Osteoblast (primary cell): ENCODE data around the gene EIF4E2. TPM values are rescaled to one million over a fixed set of nuclear protein-coding genes. Genes with fewer than 3 reads are reported as not detected.

Source experiments
- DNase-seq: peaks from one replicate; pipeline ENCODE4 v3.0.0; 2011; ENCODE audit warnings: low spot score, mixed read lengths; ENCODE audit not compliant: insufficient read length; ENCODE audit errors: missing footprints
- H2AFZ ChIP-seq: 2 replicates; pipeline ENCODE4 v1.6.0; 2011; ENCODE audit warnings: mild to moderate bottlenecking, low read length
- H3K27ac ChIP-seq: 2 replicates; pipeline ENCODE4 v1.5.1; 2011; ENCODE audit warnings: mild to moderate bottlenecking, low read depth, low read length, moderate library complexity
- H3K27me3 ChIP-seq: 2 replicates; pipeline ENCODE4 v1.6.0; 2012; ENCODE audit warnings: mild to moderate bottlenecking, control low read depth, inconsistent platforms, low read length, moderate library complexity; ENCODE audit not compliant: insufficient read depth
- H3K36me3 ChIP-seq: 2 replicates; pipeline ENCODE4 v1.5.1; 2011; ENCODE audit warnings: mild to moderate bottlenecking, low read length, control low read depth, moderate library complexity; ENCODE audit not compliant: insufficient read depth
- H3K4me1 ChIP-seq: 2 replicates; pipeline ENCODE4 v1.5.1; 2011; ENCODE audit warnings: mild to moderate bottlenecking, low read length, control low read depth, moderate library complexity; ENCODE audit not compliant: insufficient read depth
- H3K4me2 ChIP-seq: 2 replicates; pipeline ENCODE4 v1.6.0; 2011; ENCODE audit warnings: mild to moderate bottlenecking, low read length; ENCODE audit not compliant: insufficient read depth
- H3K4me3 ChIP-seq: fragments of 200-600 bp; sonication (generic); 3 replicates; pipeline ENCODE4 v1.5.1; 2012; ENCODE audit warnings: mild to moderate bottlenecking, low read length, inconsistent platforms; ENCODE audit not compliant: insufficient read depth
- H3K79me2 ChIP-seq: 2 replicates; pipeline ENCODE4 v1.6.0; 2012; ENCODE audit warnings: mild to moderate bottlenecking, low read length, control low read depth, inconsistent platforms; ENCODE audit not compliant: insufficient read depth
- H3K9me3 ChIP-seq: 2 replicates; pipeline ENCODE4 v1.5.1; 2011; ENCODE audit warnings: low read depth, low read length, control low read depth
- H4K20me1 ChIP-seq: 2 replicates; pipeline ENCODE4 v1.6.0; 2012; ENCODE audit warnings: mild to moderate bottlenecking, low read length, control low read depth; ENCODE audit not compliant: insufficient read depth
- total RNA-seq: library from RNA; depleted of rRNA; stranded (reverse); fragments of >200 nt; gene quantifications from 2 replicates; pipeline ENCODE4 v1.2.3, GENCODE V29; 2012
- TF ChIP-seq, protein P1 (sequence below): IDR thresholded peaks from 2 replicates; pipeline ENCODE4 v1.5.1; 2011; ENCODE audit warnings: mild to moderate bottlenecking, low read depth, low read length, moderate library complexity; ENCODE audit errors: extremely low read depth

The EIF4E2 gene
- total RNA-seq, 1 donor, result 70.6 TPM

- H3K79me2 ChIP-seq, result peaks cover 42% of the 10 kb centered on the region
- no peak overlapping the region for H3K27ac ChIP-seq
- no peak overlapping the region for H2AFZ ChIP-seq
- no peaks in the 10 kb centered on the region for H3K27me3 ChIP-seq
- no peak overlapping the region for H3K4me3 ChIP-seq
- H3K9me3 ChIP-seq, result no peaks in the 10 kb centered on the region
- TF ChIP-seq, protein P1, sequence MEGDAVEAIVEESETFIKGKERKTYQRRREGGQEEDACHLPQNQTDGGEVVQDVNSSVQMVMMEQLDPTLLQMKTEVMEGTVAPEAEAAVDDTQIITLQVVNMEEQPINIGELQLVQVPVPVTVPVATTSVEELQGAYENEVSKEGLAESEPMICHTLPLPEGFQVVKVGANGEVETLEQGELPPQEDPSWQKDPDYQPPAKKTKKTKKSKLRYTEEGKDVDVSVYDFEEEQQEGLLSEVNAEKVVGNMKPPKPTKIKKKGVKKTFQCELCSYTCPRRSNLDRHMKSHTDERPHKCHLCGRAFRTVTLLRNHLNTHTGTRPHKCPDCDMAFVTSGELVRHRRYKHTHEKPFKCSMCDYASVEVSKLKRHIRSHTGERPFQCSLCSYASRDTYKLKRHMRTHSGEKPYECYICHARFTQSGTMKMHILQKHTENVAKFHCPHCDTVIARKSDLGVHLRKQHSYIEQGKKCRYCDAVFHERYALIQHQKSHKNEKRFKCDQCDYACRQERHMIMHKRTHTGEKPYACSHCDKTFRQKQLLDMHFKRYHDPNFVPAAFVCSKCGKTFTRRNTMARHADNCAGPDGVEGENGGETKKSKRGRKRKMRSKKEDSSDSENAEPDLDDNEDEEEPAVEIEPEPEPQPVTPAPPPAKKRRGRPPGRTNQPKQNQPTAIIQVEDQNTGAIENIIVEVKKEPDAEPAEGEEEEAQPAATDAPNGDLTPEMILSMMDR, result no peak
- H3K36me3 ChIP-seq, result peaks cover 8% of the 10 kb centered on the region
- DNase-seq, result no peak
- H3K4me2 ChIP-seq, result no peak overlapping the region
- peaks cover 15% of the 10 kb centered on the region for H4K20me1 ChIP-seq
- H3K4me1 ChIP-seq, result peaks cover 13% of the 10 kb centered on the region
These were observed 2.5 kb upstream of the EIF4E2 start for GRCh38 chr2:232547991-232548390.

- H2AFZ ChIP-seq, result peak overlapping the region; percentile 92
- no peak for DNase-seq
- H3K4me3 ChIP-seq, result peak overlapping the region; percentile 86
- peaks cover 13% of the 10 kb centered on the region for H3K4me1 ChIP-seq
- peaks cover 60% of the 10 kb centered on the region for H3K79me2 ChIP-seq
- H3K27me3 ChIP-seq, result no peaks in the 10 kb centered on the region
- H3K36me3 ChIP-seq, result peaks cover 16% of the 10 kb centered on the region
- H3K9me3 ChIP-seq, result no peaks in the 10 kb centered on the region
- H3K4me2 ChIP-seq, result peak overlapping the region; percentile 96
- H4K20me1 ChIP-seq, result peaks cover 29% of the 10 kb centered on the region
- TF ChIP-seq, protein P1, result no peak
- H3K27ac ChIP-seq, result peak overlapping the region; percentile 95
These were observed 685 bp upstream of the EIF4E2 start for GRCh38 chr2:232549655-232550353.

DNA sequence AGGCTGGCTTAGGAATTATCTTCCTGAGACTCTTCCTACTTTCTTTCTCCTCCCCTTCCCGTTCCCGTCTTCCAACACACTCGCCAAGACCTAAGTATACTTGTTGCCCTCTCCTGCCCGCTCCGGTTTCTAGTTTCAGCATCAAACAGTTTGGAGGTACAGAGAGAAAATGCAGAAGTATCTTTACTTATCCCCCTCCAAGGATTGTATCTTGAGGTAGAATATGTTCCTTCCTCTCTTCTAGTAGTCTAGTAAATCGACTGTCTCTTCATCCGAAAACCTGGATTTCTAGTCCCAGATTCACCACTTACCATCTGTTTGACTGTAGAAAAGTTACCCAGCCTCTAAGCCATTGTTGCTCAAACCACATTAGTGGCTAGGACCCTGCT is 755 bp downstream of the EIF4E2 start:
- DNase-seq, result no peak
- Histone ChIP-seq H3K27ac (peak overlapping the region; percentile 95), H3K36me3 (peaks cover 24% of the 10 kb centered on the region), H3K9me3 (no peaks in the 10 kb centered on the region), H4K20me1 (peaks cover 38% of the 10 kb centered on the region), H3K4me2 (peak overlapping the region; percentile 96), H3K79me2 (peaks cover 74% of the 10 kb centered on the region), H2AFZ (peak overlapping the region; percentile 83), H3K4me3 (peak overlapping the region; percentile 86), H3K27me3 (no peaks in the 10 kb centered on the region), H3K4me1 (peaks cover 13% of the 10 kb centered on the region)
- TF ChIP-seq, protein P1, result no peak

- no peak for DNase-seq
- H3K27me3 ChIP-seq, result no peaks in the 10 kb centered on the region
- H4K20me1 ChIP-seq, result peaks cover 42% of the 10 kb centered on the region
- peak overlapping the region; percentile 86 for H3K4me3 ChIP-seq
- H3K4me1 ChIP-seq, result peaks cover 13% of the 10 kb centered on the region
- no peaks in the 10 kb centered on the region for H3K9me3 ChIP-seq
- H3K36me3 ChIP-seq, result peaks cover 29% of the 10 kb centered on the region
- peaks cover 80% of the 10 kb centered on the region for H3K79me2 ChIP-seq
- peak overlapping the region; percentile 96 for H3K4me2 ChIP-seq
- no peak overlapping the region for H2AFZ ChIP-seq
- peak overlapping the region; percentile 95 for H3K27ac ChIP-seq
- TF ChIP-seq, protein P1, result no peak
These were observed 1.3 kb downstream of the EIF4E2 start for GRCh38 chr2:232551776-232552175.
